HepG2 (cell line): ENCODE results near the gene SEC61G. TPM values are rescaled to one million over a fixed set of nuclear protein-coding genes. Genes with fewer than 3 reads are reported as not detected.

ENCODE experiments used
- ARID2 ChIP-seq: sonication (generic); formaldehyde crosslinking; IDR thresholded peaks from 2 replicates; pipeline ENCODE4 v1.8.1; 2022; ENCODE audit warnings: mild to moderate bottlenecking, missing genetic modification reagents, borderline replicate concordance
- CCAR2 ChIP-seq: fragments of 200-400 bp; formaldehyde crosslinking; optimal IDR thresholded peaks from 2 replicates; pipeline ENCODE3; 2018; ENCODE audit warnings: low read depth, mild to moderate bottlenecking, low read length, moderate library complexity
- CHD4 ChIP-seq: fragments of 200-600 bp; sonication (generic); IDR thresholded peaks from 2 replicates; pipeline ENCODE4 v1.7.0; 2017; ENCODE audit warnings: mild to moderate bottlenecking, low read length, borderline replicate concordance
- ELF4 ChIP-seq: sonication (generic); formaldehyde crosslinking; IDR thresholded peaks from 2 replicates; pipeline ENCODE4 v1.5.0; 2020; ENCODE audit warnings: missing genetic modification reagents, mild to moderate bottlenecking, moderate library complexity, borderline replicate concordance
- MAFG ChIP-seq: sonication (generic); formaldehyde crosslinking; IDR thresholded peaks from 2 replicates; pipeline ENCODE4 v1.5.1; 2020; ENCODE audit warnings: mild to moderate bottlenecking, missing genetic modification reagents
- MED1 ChIP-seq: sonication (generic); formaldehyde crosslinking; IDR thresholded peaks from 2 replicates; pipeline ENCODE4 v1.4.0; 2020; ENCODE audit warnings: missing genetic modification reagents
- NR3C1 ChIP-seq: sonication (generic); formaldehyde crosslinking; IDR thresholded peaks from 2 replicates; pipeline ENCODE4 v1.4.0; 2020; ENCODE audit warnings: missing genetic modification reagents
- SMYD3 ChIP-seq: sonication (generic); formaldehyde crosslinking; IDR thresholded peaks from 2 replicates; pipeline ENCODE4 v1.8.1; 2023; ENCODE audit warnings: mild to moderate bottlenecking, missing genetic modification reagents
- SOX5 ChIP-seq: IDR thresholded peaks from 2 replicates; pipeline ENCODE4 v1.6.1; 2016; ENCODE audit warnings: borderline replicate concordance
- STAT5B ChIP-seq: sonication (generic); formaldehyde crosslinking; IDR thresholded peaks from 2 replicates; pipeline ENCODE4 v1.4.0; 2020; ENCODE audit warnings: missing genetic modification reagents
- TEAD3 ChIP-seq: optimal IDR thresholded peaks from 2 replicates; pipeline ENCODE3; 2016; ENCODE audit warnings: borderline replicate concordance
- ZNF350 ChIP-seq: sonication (generic); formaldehyde crosslinking; IDR thresholded peaks from 2 replicates; pipeline ENCODE4 v1.4.0; 2020; ENCODE audit warnings: mild to moderate bottlenecking, low read depth, missing genetic modification reagents, borderline replicate concordance
- ZNF510 ChIP-seq: sonication (generic); formaldehyde crosslinking; IDR thresholded peaks from 2 replicates; pipeline ENCODE4 v1.4.0; 2020; ENCODE audit warnings: low read depth, mild to moderate bottlenecking, missing genetic modification reagents
- polyA plus RNA-seq, 8 experiments: library from polyadenylated mRNA; depleted of rRNA in 3 of 8; stranded (reverse) in 7 of 8; unstranded in 1 of 8; fragments of >200 nt; fragmentation: Illumina TruSeq in 4 of 8; extraction: Trizol in 4 of 8; gene quantifications; 2 replicates each; pipeline versions ENCODE4 v1.2.1 to v1.2.3, GENCODE V29; 2011 to 2016; ENCODE audit warnings: low read depth in 4 of 8, missing spikeins in 1 of 8, mixed read lengths in 1 of 8; ENCODE audit not compliant: insufficient read depth in 1 of 8
- total RNA-seq, 5 experiments: library from RNA; depleted of rRNA; stranded (reverse); fragments of >200 nt; fragmentation: Illumina TruSeq; extraction: Trizol; gene quantifications; 2 replicates each; pipeline ENCODE4 v1.2.3, GENCODE V29; 2016; ENCODE audit warnings: low read depth in 1 of 5
- TF ChIP-seq, protein P1 (sequence below): sonication (generic); formaldehyde crosslinking; IDR thresholded peaks from 2 replicates; pipeline ENCODE4 v1.5.0; 2020; ENCODE audit warnings: mild to moderate bottlenecking, missing genetic modification reagents
- TF ChIP-seq, protein P2 (sequence below): sonication (generic); formaldehyde crosslinking; IDR thresholded peaks from 2 replicates; pipeline ENCODE4 v1.4.0; 2020; ENCODE audit warnings: missing genetic modification reagents, mild to moderate bottlenecking, borderline replicate concordance
- TF ChIP-seq, protein P3 (sequence below): sonication (generic); formaldehyde crosslinking; IDR thresholded peaks from 2 replicates; pipeline ENCODE4 v1.4.0; 2020; ENCODE audit warnings: missing genetic modification reagents, borderline replicate concordance
- TF ChIP-seq, protein P4 (sequence below): sonication (generic); formaldehyde crosslinking; IDR thresholded peaks from 2 replicates; pipeline ENCODE4 v1.8.1; 2023; ENCODE audit warnings: mild to moderate bottlenecking, missing genetic modification reagents

The SEC61G gene
- total and polyA plus RNA-seq, 2 of the 13 experiments (the other 11 are each of a cell fraction or from before 2014, with no cell fraction given), result 126 to 328 TPM

DNA sequence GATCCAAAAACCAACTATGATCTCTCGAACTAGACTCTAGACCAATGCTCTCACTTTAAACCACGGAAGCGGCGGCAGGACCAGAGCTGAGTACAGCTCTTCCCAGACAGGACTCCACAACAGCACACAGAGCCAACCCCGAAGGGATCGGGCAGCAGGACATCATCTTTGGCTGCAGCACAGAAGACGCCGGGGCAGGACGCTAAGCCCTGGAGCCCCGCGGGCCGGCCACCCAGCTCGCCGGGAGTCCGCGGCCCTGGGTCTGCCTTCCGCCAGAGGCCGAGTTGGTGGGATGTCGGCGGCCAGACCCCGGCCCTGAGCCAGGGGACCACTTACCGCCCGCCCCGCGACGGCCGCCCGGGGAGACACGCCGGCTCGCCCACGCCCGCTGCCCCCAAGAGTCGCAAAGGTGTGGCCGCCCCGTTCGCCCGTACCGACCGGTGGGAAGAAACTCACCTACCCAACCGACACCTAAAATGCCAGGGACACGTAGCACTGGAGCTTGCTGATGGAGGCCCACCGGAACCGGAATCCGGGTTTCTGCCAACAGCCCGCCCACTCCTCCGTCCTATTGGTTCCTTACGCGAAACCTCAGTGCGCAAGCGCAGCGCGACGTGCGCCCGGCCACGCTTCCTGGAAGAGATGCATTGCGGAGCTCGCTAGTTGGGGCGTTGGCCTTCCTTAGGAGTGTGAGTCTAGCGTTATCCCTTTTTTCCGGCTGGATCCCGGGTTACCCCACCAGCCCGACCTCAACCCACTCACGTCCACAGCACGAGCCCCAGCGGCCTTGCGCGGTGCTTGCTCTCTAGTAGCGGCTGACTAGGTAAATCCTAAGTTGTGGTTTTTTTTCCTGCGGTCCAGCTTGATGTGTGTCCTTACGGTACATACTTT lies at the start of gene SEC61G (continued):
- TF ChIP-seq, protein P1, sequence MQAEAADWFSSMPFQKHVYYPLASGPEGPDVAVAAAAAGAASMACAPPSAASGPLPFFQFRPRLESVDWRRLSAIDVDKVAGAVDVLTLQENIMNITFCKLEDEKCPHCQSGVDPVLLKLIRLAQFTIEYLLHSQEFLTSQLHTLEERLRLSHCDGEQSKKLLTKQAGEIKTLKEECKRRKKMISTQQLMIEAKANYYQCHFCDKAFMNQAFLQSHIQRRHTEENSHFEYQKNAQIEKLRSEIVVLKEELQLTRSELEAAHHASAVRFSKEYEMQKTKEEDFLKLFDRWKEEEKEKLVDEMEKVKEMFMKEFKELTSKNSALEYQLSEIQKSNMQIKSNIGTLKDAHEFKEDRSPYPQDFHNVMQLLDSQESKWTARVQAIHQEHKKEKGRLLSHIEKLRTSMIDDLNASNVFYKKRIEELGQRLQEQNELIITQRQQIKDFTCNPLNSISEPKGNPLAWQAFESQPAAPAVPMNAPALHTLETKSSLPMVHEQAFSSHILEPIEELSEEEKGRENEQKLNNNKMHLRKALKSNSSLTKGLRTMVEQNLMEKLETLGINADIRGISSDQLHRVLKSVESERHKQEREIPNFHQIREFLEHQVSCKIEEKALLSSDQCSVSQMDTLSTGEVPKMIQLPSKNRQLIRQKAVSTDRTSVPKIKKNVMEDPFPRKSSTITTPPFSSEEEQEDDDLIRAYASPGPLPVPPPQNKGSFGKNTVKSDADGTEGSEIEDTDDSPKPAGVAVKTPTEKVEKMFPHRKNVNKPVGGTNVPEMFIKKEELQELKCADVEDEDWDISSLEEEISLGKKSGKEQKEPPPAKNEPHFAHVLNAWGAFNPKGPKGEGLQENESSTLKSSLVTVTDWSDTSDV, result peak; percentile 90; the same call in 1 of the 2 replicates
- TF ChIP-seq ELF4 (CRISPR knock-in tag) (peak; percentile 75), ZNF350 (CRISPR knock-in tag) (peak; percentile 89), ARID2 (CRISPR knock-in tag) (no peak), MED1 (CRISPR knock-in tag) (peak; percentile 68), MAFG (CRISPR knock-in tag) (no peak), CCAR2 (no peak), TEAD3 (CRISPR knock-in tag) (peak; percentile 20), ZNF510 (CRISPR knock-in tag) (no peak), SMYD3 (CRISPR knock-in tag) (peak; percentile 49; the same call in 1 of the 2 replicates), NR3C1 (CRISPR knock-in tag) (no peak), STAT5B (CRISPR knock-in tag) (no peak), SOX5 (CRISPR knock-in tag) (no peak), CHD4 (no peak)
- TF ChIP-seq, protein P2, sequence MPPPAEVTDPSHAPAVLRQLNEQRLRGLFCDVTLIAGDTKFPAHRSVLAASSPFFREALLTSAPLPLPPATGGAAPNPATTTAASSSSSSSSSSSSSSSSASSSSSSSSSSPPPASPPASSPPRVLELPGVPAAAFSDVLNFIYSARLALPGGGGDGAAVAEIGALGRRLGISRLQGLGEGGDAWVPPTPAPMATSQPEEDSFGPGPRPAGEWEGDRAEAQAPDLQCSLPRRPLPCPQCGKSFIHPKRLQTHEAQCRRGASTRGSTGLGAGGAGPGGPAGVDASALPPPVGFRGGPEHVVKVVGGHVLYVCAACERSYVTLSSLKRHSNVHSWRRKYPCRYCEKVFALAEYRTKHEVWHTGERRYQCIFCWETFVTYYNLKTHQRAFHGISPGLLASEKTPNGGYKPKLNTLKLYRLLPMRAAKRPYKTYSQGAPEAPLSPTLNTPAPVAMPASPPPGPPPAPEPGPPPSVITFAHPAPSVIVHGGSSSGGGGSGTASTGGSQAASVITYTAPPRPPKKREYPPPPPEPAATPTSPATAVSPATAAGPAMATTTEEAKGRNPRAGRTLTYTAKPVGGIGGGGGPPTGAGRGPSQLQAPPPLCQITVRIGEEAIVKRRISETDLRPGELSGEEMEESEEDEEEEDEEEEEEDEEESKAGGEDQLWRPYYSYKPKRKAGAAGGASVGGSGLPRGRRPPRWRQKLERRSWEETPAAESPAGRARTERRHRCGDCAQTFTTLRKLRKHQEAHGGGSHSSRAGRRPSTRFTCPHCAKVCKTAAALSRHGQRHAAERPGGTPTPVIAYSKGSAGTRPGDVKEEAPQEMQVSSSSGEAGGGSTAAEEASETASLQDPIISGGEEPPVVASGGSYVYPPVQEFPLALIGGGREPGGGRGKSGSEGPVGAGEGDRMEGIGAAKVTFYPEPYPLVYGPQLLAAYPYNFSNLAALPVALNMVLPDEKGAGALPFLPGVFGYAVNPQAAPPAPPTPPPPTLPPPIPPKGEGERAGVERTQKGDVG (CRISPR knock-in tag), result no peak
- TF ChIP-seq, protein P3, sequence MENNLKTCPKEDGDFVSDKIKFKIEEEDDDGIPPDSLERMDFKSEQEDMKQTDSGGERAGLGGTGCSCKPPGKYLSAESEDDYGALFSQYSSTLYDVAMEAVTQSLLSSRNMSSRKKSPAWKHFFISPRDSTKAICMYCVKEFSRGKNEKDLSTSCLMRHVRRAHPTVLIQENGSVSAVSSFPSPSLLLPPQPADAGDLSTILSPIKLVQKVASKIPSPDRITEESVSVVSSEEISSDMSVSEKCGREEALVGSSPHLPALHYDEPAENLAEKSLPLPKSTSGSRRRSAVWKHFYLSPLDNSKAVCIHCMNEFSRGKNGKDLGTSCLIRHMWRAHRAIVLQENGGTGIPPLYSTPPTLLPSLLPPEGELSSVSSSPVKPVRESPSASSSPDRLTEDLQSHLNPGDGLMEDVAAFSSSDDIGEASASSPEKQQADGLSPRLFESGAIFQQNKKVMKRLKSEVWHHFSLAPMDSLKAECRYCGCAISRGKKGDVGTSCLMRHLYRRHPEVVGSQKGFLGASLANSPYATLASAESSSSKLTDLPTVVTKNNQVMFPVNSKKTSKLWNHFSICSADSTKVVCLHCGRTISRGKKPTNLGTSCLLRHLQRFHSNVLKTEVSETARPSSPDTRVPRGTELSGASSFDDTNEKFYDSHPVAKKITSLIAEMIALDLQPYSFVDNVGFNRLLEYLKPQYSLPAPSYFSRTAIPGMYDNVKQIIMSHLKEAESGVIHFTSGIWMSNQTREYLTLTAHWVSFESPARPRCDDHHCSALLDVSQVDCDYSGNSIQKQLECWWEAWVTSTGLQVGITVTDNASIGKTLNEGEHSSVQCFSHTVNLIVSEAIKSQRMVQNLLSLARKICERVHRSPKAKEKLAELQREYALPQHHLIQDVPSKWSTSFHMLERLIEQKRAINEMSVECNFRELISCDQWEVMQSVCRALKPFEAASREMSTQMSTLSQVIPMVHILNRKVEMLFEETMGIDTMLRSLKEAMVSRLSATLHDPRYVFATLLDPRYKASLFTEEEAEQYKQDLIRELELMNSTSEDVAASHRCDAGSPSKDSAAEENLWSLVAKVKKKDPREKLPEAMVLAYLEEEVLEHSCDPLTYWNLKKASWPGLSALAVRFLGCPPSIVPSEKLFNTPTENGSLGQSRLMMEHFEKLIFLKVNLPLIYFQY (CRISPR knock-in tag), result peak; percentile 53; the same call in 1 of the 2 replicates
- TF ChIP-seq, protein P4, sequence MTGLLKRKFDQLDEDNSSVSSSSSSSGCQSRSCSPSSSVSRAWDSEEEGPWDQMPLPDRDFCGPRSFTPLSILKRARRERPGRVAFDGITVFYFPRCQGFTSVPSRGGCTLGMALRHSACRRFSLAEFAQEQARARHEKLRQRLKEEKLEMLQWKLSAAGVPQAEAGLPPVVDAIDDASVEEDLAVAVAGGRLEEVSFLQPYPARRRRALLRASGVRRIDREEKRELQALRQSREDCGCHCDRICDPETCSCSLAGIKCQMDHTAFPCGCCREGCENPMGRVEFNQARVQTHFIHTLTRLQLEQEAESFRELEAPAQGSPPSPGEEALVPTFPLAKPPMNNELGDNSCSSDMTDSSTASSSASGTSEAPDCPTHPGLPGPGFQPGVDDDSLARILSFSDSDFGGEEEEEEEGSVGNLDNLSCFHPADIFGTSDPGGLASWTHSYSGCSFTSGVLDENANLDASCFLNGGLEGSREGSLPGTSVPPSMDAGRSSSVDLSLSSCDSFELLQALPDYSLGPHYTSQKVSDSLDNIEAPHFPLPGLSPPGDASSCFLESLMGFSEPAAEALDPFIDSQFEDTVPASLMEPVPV (CRISPR knock-in tag), result no peak; the same call in 1 of the 2 replicates
